ENCODE data around the gene IRX5. TPM values are rescaled to one million over a fixed set of nuclear protein-coding genes. Genes with fewer than 3 reads are reported as not detected.

The IRX5 gene
- total RNA-seq, 4 donors from 2014 or later = 1.3 TPM; not detected in 3

GRCh38 chr16:54939029-54939346 lies 8.3 kb downstream of the IRX5 start:
- Histone ChIP-seq H3K4me1 (peaks cover 10 to 29% of the 10 kb centered on the region in 2 donors), H3K9me3 (no peaks in the 10 kb centered on the region), H3K27ac (no peak overlapping the region), H3K36me3 (no peaks in the 10 kb centered on the region), H3K4me3 (replicated peaks in 1 of 3) (no peak overlapping the region), H3K27me3 (peaks cover 50% of the 10 kb centered on the region)
- 12 to 18% methylated on average over 14 of the region's 14 CpGs for WGBS, 2 donors
- TF ChIP-seq CTCF (IDR thresholded peaks at IDR 0.05) = no peak
- no peak for TF ChIP-seq POLR2A (IDR thresholded peaks at IDR 0.05)
- no peak for DNase-seq
- intact Hi-C loops (cut with DNase I) = no loop called here

GRCh38 chr16:54939510-54940278 lies 9.0 kb downstream of the IRX5 start:
- peaks cover 44% of the 10 kb centered on the region for H3K27me3 ChIP-seq
- H3K4me1 ChIP-seq = peaks cover 10 to 29% of the 10 kb centered on the region in 2 donors
- no peak for TF ChIP-seq CTCF (IDR thresholded peaks at IDR 0.05)
- TF ChIP-seq POLR2A (IDR thresholded peaks at IDR 0.05) = no peak
- no peaks in the 10 kb centered on the region for H3K36me3 ChIP-seq
- no peaks in the 10 kb centered on the region for H3K9me3 ChIP-seq
- intact Hi-C loops (cut with DNase I) = no loop called here
- no peak overlapping the region for H3K4me3 ChIP-seq (replicated peaks in 1 of 3)
- no peak for DNase-seq
- no peak overlapping the region for H3K27ac ChIP-seq
- WGBS, 2 donors = 22 to 25% methylated on average over 27 to 38 of the region's 38 CpGs

DNA sequence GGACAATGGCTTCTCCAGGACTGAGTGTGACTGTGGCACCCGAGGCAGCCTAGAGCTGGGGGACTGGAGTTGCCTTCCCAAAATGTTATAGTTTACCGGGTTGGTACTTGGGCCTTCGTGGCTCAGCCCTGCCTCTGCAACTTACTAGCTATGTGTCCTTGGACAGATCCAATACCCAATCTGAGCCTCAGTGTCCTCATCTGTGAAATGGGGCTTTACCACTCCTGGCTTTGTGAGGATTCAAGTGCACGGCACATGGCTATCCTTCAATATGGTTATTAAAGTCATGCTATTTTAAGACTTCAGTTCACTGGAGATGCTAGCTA lies 9.6 kb downstream of the IRX5 start:
- no peak overlapping the region for H3K4me3 ChIP-seq (replicated peaks in 1 of 3)
- no peak for TF ChIP-seq POLR2A (IDR thresholded peaks at IDR 0.05)
- TF ChIP-seq CTCF (IDR thresholded peaks at IDR 0.05) = no peak
- H3K27ac ChIP-seq = no peak overlapping the region
- intact Hi-C loops (cut with DNase I) = no loop called here
- H3K27me3 ChIP-seq = peaks cover 38% of the 10 kb centered on the region
- H3K36me3 ChIP-seq = no peaks in the 10 kb centered on the region
- no peaks in the 10 kb centered on the region for H3K9me3 ChIP-seq
- 50 to 55% methylated on average over 3 to 4 of the region's 4 CpGs for WGBS, 2 donors
- H3K4me1 ChIP-seq = peaks cover 10 to 29% of the 10 kb centered on the region in 2 donors
- DNase-seq = no peak

DNA sequence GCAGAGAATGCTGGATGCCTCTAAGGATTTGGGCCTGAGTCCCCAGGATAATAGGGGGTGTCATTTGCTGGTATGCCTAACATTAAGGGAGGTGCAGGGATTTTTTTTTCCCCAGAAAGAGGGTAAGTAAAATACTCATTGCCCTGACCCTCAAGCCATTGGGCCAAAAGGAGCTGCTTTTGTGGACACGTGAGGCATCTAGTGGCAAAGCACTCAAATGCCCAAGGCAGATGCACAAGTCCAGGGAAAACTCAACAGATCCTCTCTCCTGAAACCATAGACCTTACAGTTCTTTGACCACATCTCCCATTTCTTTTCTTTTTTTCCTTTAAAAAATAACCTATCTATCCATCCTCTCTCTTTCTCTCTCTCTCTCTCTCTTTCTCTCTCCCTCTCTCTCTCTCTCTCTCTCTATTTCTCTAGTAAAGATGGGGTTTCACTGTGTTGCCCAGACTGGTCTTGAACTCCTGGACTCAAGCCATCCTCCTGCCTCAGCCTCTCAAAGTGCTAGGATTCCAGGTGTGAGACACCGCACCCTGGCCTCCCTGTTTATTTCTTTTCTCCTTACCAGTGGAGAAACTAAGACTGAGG lies 11.8 kb downstream of the IRX5 start:
- Histone ChIP-seq H3K36me3 (no peaks in the 10 kb centered on the region), H3K4me3 (replicated peaks in 1 of 3) (no peak overlapping the region), H3K27me3 (peaks cover 27% of the 10 kb centered on the region), H3K9me3 (no peaks in the 10 kb centered on the region), H3K4me1 (peaks cover 4 to 15% of the 10 kb centered on the region in 2 donors), H3K27ac (no peak overlapping the region)
- 84 to 96% methylated on average over 2 of the region's 2 CpGs for WGBS, 2 donors
- no peak for DNase-seq
- intact Hi-C loops (cut with DNase I) = no loop called here
- TF ChIP-seq POLR2A (IDR thresholded peaks at IDR 0.05) = no peak
- no peak for TF ChIP-seq CTCF (IDR thresholded peaks at IDR 0.05)

- H3K27me3 ChIP-seq = peaks cover 14% of the 10 kb centered on the region
- intact Hi-C loops (cut with DNase I) = no loop called here
Measured at GRCh38 chr16:54944002-54944401, 13.3 kb downstream of the IRX5 start.

More at GRCh38 chr16:54944002-54944401, 13.3 kb downstream of the IRX5 start:
- H3K4me3 ChIP-seq (replicated peaks in 1 of 3) = no peak overlapping the region
- TF ChIP-seq CTCF (IDR thresholded peaks at IDR 0.05) (no peak), POLR2A (IDR thresholded peaks at IDR 0.05) (no peak)
- no peaks in the 10 kb centered on the region for H3K4me1 ChIP-seq
- 82 to 85% methylated on average over 1 of the region's 1 CpG for WGBS, 2 donors
- DNase-seq = no peak
- H3K36me3 ChIP-seq = no peaks in the 10 kb centered on the region
- H3K27ac ChIP-seq = no peak overlapping the region
- H3K9me3 ChIP-seq = no peaks in the 10 kb centered on the region
